Daoy (cell line): Measurements from ENCODE around the gene TMEM225B. TPM values are rescaled to one million over a fixed set of nuclear protein-coding genes. Genes with fewer than 3 reads are reported as not detected.
"Not testable (repeated sequence)": the region's sequence is repeated elsewhere in the genome, so short reads cannot be mapped to it uniquely, and the experiment has no call there.

Experiments used
- DNase-seq: peaks from one replicate; pipeline ENCODE4 v3.0.0-alpha.2; 2015; ENCODE audit warnings: low read depth
- total RNA-seq: library from RNA; depleted of rRNA; stranded (reverse); fragments of >200 nt; shearing (Covaris generic); gene quantifications from 2 replicates; pipeline ENCODE4 v1.2.3, GENCODE V29; 2014; rRNA removed

Gene TMEM225B, protein sequence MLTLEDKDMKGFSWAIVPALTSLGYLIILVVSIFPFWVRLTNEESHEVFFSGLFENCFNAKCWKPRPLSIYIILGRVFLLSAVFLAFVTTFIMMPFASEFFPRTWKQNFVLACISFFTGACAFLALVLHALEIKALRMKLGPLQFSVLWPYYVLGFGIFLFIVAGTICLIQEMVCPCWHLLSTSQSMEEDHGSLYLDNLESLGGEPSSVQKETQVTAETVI
- 0.69 TPM in 1 of 2 replicates, not detected in the other for total RNA-seq

GRCh38 chr7:99597762-99598501, at the start of gene TMEM225B:
Gene TMEM225B, plus strand, starts transcription at chr7:99598267. Its CDS starts 6,122 bp downstream, at chr7:99604389.
- DNase-seq, result no peak

DNA sequence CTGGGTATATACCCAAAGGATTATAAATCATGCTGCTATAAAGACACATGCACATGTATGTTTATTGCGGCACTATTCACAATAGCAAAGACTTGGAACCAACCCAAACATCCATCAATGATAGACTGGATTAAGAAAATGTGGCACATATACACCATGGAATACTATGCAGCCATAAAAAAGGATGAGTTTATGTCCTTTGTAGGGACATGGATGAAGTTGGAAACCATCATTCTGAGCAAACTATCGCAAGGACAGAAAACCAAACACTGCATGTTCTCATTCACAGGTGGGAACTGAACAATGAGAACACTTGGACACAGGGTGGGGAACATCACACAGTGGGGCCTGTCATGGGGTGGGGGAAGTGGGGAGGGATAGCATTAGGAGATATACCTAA, 48.5 kb upstream of the TMEM225B start:
- not testable (repeated sequence) for DNase-seq

DNA sequence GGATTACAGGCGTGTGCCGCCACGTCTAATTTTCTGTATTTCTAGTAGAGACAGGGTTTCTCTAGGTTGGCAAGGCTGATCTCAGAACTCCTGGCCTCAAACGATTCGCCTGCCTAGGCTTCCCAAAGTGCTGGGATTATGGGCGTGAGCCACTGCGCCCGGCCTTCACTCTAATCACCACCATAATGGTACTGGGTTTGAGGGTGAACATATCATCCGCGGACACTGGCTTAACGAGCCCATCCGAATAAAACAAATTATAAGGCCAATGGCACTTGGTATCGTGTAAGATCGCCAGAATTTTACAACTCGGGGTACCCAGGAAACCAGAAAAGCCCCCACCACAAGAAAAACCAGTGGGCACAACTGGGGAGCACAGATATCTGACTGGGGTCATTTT, 46.7 kb upstream of the TMEM225B start:
- no peak for DNase-seq

GRCh38 chr7:99551767-99552463, 46.2 kb upstream of the TMEM225B start, which contains the start of gene FAM200A:
Gene FAM200A, minus strand, starts transcription at chr7:99552114. Its CDS starts 3,707 bp downstream, at chr7:99548407.
- DNase-seq, result peak; percentile 97

- DNase-seq, result no peak
These were observed 45.0 kb upstream of the TMEM225B start for GRCh38 chr7:99553039-99553438.

DNA sequence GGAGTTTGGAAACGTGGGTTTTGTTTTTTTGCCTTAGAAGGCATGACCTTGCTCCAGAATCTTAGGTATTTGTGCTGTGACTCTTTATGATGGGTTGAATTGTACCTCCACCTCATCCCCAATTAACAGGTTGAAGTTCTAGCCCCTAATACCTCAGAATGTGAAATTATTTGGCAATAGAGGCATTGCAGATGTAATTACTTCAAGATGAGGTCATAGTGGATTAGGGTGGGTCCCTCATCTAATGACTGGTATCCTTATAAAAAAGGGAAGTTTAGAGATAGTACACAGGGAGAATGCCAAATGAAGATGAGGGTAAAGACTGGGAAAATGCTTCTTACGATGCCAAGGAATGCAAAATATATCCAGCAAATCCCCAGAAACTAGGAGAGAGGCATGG, 43.1 kb upstream of the TMEM225B start:
- DNase-seq, result no peak

- no peak for DNase-seq
These were observed 40.9 kb upstream of the TMEM225B start for GRCh38 chr7:99557196-99557607.

DNA sequence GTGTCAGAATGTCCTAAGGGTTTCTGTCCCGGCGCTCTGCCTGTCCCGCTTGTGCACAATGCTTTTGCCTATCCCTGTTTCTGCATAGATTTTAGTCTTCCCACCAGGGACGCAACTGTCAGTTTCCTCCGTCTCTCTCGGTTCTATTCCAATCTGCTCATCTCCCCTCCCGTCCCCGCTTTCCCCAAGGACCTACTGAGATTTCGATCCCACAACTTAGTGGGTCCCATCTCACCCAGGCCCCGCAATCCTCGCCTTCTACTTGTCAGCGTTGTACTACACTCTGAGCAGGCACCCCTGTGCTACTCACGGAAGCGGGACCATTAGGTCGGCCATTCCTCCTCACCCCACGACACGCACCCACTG, 40.1 kb upstream of the TMEM225B start:
- DNase-seq, result no peak

GRCh38 chr7:99558306-99559174, 39.5 kb upstream of the TMEM225B start, which contains the start of gene ZNF655:
Gene ZNF655, plus strand, starts transcription at chr7:99558642. Its CDS starts 1,918 bp downstream, at chr7:99560560.
- DNase-seq, result peak; percentile 98

- DNase-seq, result peak; percentile 58
These were observed 38.7 kb upstream of the TMEM225B start for GRCh38 chr7:99559175-99559915.

GRCh38 chr7:99560834-99561736, 37.0 kb upstream of the TMEM225B start:
- DNase-seq, result no peak

- DNase-seq, result no peak
These were observed 36.4 kb upstream of the TMEM225B start for GRCh38 chr7:99561737-99562051.

- DNase-seq, result no peak
These were observed 35.8 kb upstream of the TMEM225B start for GRCh38 chr7:99562114-99562784.

DNA sequence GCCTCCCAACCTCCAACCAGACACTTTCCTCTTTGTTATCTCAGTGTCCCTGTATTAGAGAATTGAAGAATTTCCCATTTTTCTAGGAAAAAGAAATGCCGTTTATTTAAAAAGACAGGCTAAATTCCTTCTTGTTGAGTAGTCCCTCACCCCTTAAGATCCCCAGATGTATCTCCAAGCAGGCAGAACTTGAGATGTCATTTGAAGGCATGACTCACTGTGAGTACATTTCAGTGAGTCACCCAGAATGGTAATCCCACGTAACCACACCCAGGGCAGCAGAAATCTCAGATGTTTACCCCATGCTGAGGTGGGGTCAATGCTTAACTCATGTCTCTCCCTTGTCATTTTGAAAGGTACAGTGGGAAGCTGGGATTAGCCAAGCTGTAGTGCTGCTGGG, 35.2 kb upstream of the TMEM225B start:
- peak; percentile 99 for DNase-seq

DNA sequence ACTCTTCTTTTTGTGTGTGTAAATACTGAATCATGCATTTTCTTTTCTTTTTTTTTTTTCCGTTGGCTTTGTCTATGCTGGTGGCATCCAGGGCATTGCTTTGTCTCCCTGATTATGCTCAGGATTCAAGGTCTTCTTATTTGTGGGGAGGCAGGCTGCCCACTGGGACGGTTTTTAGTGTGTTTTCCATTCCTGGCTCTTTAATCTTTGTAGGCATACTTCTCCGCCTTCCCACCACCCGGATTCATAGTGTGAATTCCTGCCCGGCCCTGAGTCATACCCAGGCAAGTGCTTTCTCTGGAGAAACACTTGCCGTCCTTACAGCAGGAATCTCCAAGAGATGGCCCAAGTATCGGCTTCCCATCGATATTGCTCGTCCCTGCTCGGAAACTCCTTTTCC, 34.4 kb upstream of the TMEM225B start:
- DNase-seq, result peak; percentile 92

DNA sequence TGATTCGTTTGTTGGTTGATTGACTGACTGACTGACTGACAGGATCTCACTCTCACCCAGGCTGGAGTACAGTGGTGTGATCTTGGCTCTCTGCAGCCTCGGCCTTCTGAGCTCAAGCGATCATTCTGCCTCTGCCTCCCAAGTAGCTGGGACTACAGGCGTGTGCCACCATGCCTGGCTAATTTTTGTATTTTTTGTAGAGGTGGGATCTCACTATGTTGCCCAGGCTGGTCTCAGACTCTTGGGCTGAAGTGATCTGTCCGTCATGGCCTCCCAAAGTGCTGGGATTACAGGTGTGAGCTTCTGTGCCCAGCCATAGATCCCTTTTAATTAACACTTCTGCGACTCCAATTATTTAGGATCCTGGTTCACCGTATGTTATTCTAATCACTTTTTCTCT, 29.3 kb upstream of the TMEM225B start:
- not testable (repeated sequence) for DNase-seq

DNA sequence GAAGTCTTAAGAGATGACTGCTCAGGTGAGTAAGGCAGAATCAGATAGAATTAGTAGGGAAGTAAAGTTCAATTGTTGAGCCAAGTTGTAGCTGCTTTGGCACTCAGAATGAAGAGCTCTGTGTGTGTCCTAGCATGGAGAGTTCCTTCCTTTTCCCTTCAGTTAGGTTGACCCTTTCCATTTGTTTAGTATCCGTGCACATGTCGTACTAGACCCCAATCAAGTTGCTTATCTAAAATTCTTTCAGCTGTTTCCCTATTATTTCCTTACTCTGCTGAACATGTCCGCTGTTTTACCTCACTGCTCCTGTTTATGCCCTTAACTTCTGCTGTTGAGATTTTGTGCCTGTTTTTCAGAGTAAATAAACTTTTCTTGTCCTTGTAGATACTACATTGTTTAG, 26.3 kb upstream of the TMEM225B start:
- no peak for DNase-seq

DNA sequence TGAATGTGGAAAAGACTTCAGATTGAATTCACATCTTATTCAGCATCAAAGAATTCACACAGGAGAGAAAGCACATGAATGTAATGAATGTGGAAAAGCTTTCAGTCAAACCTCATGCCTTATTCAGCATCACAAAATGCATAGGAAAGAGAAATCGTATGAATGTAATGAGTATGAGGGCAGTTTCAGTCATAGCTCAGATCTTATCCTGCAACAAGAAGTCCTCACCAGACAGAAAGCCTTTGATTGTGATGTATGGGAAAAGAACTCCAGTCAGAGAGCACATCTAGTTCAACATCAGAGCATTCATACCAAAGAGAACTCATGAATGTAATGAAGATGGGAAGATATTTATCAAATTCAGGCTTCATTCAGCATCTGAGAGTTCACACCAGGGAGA, 24.8 kb upstream of the TMEM225B start:
- no peak for DNase-seq

GRCh38 chr7:99576251-99576650, 21.8 kb upstream of the TMEM225B start:
- DNase-seq, result no peak
